ENCODE results near the gene PDSS2.
"Not testable (repeated sequence)": the region's sequence is repeated elsewhere in the genome, so short reads cannot be mapped to it uniquely, and the experiment has no call there.

PDSS2 gene

DNA sequence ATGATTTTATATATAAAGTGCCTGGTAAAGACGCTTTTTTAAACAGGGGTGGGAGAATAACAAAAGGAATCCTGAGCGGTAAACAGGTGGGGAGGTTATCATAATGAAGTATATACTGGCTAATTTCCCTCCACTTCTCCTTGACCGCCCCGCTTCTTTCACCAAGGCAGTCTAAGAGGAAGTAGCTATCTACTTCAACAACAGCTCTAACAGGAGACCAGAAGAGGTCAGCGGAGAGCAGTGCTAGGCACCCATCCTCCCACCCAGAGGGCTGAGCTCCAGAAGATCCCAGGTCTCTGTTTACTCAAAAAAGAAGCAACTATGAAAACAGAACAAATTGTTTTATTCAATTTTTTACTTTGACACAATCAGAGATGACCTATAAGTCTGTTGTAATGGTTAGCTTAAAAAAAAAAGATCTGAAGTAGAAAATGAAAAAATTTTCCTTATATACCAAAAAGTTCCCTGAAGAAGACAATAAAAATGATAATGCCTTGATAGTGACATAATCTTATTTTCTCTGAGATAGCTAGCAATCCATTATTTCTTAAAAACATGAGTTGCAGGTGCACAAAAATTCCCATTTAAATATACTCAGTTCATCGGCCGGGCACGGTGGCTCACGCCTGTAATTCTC, 141.1 kb downstream of the PDSS2 start:
- no peak for FAIRE-seq

DNA sequence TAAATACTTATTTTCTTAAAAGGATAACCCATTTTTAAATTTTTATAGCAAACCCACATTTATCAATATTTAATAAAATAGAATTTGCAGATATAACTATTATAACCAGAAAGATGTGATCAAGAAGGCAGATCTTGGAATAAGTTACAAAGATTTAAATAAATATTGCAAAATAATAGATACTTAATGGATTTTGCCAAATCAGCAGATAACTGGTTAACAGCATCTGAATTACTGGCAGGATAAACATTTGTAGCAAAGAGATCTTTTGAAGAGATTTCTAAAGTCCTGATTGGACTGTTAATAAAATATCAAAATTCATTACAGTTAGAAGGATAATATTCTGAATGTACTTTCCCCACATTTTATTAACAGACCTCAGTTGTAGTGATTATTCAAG, 144.2 kb downstream of the PDSS2 start:
- FAIRE-seq = no peak

DNA sequence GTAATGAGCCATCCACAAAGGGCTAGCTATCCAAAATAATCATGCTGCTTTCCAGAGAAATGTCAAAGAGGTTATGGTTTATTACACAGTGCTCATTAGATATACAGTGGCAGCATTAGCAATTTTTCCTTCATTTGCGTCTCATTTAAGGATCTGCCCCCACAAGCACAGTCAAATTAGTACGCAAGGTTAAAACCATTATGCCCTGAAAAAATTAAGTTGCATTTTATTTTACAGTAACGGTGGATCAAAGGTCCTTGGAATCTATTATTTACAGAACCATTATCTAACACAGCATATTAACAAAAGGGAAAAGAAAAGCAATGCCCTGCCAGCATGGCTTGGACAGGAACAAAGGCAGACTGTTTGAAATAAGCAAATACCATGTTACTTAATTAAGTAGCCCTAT, 144.8 kb downstream of the PDSS2 start:
- FAIRE-seq = no peak

DNA sequence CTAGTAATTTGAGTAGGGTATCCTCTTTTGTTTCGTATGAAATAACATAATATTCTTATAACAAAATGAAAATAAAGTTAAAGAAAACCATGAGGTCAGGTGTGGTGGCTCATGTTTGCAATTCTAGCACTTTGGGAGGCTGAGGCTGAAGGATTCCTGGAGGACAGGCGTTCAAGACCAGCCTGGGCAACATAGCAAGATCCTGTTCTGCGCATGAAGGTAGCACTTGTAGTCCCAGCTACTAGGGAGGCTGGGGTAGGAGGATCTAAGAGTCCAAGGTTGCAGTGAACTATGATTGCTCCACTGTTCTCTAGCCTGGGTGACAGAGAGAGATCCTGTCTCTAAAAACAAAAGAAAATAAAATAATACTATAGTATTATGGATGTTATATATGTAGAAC, 145.6 kb downstream of the PDSS2 start:
- FAIRE-seq = no peak

DNA sequence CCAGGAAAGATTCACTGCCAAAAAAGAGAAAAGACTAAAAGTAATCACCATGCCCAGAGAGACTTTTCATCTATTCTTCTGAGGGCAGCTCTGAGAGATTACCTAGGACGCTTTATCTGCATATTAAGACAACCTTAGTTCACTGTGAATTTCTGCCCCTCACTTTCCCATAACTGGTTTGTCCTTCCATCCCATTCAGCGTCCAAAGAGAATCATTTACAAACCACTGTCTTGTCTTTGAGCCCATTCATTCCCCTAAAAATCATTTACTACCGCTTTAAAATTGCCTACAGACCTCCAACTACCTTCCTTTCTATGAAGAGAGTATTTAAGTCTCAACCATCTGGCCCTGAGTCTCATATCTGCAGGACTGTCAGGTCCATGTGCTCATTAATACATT, 149.0 kb downstream of the PDSS2 start:
- FAIRE-seq = no peak

DNA sequence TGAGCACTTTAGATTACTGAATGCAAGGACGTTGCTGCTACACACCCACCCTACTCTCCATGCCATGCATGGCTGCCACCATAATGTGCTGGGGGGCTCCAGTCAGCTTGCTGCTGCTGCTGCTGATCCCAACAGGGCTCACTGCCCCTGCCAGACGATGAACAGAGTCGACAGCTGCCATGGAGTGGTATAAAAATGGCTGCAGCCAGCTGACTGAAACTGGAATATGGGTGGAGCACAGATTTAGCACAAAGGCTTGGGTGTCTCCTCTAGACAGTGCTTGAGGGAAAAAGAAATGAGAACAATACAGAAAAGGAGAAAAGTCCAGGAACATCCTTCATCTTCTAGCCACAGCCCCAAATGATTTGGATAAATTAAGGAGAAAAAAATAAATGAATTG, 150.7 kb downstream of the PDSS2 start:
- FAIRE-seq = no peak

DNA sequence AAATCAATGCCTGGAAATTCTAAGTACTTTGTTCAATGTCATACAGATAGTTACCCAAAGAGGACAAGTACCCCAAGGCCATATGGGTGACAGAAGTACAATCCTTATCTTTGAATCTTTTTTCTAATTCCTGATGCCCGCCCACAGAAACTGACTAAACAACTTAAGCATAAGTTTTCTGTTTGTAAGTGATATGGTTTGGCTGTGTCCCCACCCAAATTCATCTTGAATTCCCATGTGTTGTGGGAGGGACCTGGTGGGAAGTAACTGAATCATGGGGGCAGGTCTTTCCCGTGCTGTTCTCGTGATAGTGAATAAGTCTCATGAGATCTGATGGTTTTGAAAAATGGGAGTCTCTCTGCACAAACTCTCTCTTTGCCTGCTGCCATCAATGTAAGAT, 153.4 kb downstream of the PDSS2 start:
- not testable (repeated sequence) for FAIRE-seq

DNA sequence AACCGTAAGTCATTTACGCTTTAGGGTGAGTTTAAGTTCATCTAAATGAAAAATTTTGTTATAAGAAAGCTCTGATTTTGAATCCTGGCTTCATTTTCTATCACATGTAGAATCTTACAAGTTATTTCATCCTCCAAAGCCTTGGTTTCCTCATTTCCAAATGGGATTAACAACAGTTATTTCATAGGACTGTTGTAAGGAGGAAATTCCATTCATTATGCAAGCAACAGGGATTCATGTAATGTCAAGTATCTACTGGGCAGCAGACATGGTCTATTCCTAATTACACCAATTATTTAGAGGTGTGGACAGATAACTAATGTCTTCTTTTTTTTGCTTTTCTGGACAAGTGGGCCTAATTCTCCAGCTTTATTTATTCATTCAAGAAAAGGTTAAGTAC, 154.0 kb downstream of the PDSS2 start:
- no peak for FAIRE-seq

DNA sequence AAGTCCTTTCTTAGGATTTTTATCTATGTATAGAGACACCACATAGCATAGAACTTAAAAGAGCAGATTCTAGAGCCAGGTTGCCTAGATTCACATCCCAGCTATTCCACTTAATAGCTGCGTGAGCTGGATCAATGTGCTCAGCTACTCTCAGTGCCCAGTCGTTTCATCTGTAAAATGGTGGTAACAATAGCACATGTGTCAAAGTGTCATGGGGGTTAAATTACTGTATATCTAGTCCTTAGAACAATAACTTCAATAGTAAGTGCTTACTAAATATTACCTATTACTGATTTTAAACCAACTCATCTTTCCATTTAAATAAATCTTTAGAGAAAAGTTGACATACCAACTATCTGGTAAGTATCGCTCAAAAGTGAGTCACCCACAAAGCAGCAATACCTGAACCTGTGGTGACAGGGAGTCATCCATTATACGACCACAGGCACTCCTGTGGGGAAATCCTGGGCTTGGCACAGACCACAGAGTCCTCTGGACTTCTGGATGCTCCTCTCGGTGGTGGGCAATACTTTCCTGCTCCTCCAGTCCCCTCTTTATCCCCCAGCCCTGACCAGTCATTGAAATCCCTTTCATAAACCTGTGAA, 154.8 kb downstream of the PDSS2 start:
- no peak for FAIRE-seq

DNA sequence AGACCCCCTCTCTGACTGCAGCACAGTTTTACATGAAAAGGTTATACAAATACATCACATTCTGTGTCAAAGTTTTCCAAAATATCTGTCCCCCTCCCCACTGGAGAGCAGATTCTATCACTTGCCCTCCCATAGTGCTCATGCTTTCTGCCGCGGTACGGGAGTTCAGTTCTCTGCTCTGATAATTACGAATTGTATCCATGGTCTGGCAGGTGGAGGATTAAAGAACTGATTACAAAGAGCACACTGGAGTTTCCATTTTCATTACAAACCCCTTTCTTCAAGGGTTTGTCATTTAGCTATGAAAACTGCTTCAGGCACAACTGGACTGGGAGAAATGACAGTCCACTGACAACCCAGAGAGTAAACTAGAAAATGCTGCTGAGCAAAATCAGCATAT, 166.0 kb downstream of the PDSS2 start:
- FAIRE-seq = no peak

DNA sequence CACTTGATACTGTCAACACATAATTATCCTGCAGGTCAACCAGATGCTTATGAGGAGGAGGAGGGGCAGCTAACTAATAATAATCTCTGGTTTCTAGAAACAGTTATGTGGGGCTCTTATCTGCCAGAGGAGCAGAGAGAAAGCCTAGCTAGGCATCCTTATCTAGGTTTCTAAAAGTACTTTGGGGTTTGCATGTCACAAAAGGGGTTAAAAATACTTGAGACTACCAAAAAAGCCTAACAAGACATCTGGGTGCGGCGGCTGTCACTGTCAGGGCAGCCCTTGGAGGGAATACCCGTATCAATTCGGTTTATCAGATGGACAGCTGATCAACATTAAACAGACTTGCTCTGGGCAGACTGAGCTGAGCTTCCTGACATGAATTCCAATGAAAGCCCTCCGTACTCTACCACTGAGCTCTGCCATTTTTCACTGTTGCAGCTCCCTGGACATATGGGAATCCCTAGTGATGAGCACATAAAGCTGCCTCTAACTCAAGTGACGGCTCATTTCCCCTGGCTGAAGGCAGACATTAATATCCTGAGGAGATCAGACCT, 166.6 kb downstream of the PDSS2 start:
- no peak for FAIRE-seq

DNA sequence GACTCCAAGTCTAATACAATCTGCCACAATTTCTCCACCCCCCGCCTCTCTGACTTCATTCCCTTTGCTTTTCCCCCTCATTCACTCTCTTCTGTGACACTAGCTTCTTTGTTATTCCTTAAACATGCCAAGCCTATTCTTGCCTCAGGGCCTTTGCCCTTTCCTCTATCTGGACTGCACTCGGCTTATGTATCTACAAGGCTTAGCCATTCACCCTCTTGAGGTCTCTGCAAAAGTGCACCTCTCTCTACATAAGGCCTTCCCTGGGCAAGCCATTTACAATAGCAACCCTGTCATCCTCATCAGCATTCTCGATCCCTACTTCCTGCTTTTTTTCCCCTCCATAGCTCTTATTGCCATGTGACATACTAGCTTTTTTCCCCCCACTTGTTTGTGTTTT, 168.9 kb downstream of the PDSS2 start:
- no peak for FAIRE-seq

DNA sequence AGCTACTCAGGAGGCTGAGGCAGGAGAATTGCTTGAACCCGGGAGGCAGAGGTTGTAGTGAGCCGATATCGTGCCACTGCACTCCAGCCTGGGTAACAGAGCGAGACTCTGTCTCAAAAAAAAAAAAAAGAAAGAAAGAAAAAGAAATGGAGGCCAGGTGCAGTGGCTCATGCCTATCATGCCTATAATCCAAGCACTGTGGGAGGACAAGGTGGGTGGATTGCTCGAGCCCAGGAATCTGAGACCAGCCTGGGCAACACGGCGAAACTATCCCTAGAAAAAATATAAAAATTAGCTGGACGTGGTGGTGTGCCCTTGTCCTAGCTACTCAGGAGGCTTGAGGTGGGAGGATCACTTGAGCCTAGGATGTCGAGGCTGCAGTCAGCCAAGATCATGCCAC, 170.1 kb downstream of the PDSS2 start:
- not testable (repeated sequence) for FAIRE-seq

DNA sequence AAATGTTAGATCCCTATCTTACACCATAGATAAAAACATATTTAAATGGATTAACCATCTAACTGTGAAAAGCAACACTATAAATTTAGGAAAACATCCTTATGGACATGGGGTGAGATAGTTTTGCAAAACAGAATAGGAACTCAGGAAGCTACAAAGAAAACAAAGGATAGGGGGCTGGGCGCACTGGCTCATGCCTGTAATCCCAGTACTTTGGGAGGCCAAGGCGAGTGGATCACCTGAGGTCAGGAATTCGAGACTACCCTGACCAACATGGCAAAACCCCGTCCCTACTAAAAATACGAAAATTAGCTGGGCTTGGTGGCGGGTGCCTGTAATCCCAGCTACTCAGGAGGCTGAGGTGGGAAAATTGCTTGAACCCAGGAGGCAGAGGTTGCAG, 173.7 kb downstream of the PDSS2 start:
- not testable (repeated sequence) for FAIRE-seq

DNA sequence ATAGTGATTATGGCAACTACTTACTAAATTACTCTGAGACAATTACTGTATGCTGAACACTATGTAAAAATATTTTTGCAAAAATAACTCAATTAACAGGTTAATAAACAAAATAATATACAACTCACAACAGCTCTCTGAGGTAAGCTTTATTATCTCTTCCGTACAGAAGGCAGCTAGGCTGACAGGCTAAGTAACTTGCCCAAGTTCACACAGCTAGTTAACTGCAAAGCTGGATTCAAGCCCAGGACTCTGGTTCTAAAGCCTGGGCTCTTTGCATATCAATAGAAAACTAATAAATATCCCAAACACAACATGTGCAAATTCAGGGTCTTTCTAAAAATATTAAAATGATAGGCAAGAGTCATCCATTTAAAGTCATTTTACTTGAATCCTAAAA, 174.6 kb downstream of the PDSS2 start:
- FAIRE-seq = no peak

DNA sequence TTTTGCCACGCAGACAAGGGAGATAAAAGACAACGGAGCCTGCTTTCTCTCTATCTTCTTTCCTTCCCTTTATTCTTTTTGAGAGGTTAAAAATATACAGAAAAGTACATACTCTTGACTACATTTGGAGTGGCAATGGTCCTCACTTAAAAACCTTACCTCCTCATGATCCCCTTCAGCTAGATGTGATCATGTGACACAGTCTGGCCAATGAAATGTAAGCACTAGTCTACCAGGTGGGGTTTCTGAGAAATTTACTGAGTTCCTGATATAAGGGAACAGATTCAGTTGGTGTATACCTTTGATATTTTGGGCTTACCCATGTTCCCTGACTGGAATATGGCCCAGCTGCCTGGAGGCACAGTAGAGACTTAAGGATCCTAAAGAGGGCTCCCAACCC, 178.6 kb downstream of the PDSS2 start:
- no peak for FAIRE-seq

DNA sequence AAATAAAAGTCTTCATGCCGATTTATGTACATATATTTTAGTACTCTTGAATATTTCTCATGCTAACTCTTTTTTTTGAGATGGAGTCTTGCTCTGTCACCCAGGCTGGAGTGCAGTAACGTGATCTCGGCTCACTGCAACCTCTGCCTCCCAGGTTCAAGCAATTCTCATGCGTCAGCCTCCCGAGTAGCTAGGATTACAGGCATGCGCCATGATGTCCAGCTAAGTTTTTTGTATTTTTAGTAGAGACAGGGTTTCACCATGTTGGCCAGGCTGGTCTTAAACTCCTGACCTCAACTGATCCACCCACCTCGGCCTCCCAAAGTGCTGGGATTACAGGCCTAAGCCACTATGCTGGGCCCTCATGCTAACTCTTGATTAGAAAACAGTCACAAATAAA, 179.4 kb downstream of the PDSS2 start:
- not testable (repeated sequence) for FAIRE-seq

DNA sequence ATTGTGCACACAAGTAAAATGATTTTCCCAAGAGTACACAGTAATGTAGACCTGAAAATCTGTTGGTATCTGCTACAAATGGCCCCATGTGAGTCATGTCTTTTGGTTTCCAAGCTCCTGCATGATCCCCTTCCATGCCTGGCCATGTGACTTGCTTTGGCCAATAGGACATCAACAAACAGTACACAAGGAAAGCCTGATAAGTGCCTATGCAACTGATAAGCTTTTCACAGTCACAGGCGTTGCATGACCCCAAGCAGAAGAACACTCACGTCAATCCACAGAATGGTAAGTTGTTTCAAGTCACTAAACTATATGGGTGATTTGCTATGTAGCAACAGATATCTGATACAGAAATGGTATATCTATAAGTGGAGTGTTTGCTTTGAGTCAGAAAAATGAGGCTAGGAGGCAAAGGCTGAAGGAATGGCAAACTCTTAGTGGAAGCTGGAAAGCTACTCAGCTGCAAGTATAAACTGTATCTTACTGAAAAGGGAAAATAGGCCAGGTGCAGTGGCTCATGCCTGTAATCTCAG, 184.0 kb downstream of the PDSS2 start:
- no peak for FAIRE-seq

DNA sequence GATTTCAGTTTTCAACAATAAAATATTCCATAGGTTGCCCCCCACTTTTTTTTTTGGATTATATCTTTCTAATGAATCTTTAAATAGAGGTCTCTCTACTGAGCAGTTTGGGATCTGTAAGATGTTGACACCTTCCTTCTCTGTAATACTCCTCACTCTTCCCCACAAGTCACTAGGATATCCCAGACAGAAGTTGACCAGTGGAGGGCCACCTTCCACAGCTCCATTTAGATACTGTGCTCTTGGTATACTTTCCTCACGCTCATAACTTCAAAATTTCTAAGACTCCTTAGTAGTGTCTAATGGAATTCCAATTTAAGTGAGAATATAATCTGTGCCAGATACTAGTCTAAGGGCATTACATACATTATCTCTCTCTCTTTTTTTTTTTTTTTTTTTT, 185.1 kb downstream of the PDSS2 start:
- no peak for FAIRE-seq

DNA sequence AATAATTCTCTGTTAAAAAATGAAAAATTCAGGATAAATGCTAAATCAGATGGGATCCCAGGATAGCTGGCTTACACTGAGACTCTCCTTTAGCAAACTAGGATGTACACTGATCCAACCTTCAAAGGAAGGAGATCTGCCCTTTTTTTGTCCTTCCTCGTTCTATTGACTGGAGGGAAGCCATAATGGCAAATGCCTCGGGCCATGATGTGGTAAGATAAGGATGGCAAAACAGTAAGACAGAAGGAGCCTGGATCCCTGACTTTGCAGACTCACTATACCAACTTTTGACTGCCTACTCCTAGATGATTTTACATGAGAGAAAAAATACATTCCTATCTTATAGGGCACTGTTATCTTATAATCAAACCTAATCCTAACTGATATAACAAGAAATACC, 187.1 kb downstream of the PDSS2 start:
- FAIRE-seq = no peak

DNA sequence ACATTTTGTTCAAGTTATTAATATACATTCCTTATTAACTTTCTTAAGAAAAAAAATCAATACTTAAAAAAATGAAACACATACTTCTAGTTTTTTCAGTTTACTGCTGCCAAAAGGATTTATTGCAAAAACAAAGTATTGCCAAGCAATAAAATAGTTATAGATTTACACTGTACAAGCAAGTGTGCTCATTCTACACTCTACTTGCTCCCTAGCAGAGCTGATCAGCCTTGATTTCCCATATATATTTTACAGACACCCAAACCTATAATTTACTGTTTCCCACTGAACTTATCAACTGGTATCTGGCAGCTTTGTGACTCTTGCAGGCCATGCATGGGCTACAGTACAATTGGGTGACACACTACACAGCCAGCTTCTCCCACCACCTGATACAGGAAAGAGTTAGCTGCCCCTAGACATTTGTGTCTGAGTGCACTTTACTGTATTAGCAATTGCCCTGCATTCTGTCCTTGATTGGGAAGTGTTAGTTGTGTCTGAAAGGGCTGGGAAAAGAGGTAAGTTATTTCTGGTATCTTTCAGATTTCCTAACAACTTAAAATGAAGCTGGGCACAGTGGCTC, 188.1 kb downstream of the PDSS2 start:
- no peak for FAIRE-seq

DNA sequence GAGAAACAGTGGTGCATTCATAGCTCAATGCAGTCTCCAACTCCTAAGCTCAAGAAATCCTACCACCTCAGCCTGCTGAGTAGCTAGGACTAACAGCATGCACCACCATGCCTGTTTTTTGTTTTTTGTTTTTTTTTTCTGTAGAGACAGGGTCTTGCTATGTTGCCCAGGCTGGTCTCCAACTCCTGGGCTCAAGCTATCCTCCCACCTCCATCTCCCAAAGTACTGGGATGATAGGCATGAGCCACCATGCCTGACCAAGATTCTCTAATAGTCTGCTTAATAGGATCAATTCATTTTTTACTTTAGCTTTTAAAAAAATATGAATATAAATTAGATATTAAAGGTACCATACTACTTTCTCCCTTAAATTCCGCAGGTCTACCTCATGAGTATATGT, 191.7 kb downstream of the PDSS2 start:
- FAIRE-seq = no peak

DNA sequence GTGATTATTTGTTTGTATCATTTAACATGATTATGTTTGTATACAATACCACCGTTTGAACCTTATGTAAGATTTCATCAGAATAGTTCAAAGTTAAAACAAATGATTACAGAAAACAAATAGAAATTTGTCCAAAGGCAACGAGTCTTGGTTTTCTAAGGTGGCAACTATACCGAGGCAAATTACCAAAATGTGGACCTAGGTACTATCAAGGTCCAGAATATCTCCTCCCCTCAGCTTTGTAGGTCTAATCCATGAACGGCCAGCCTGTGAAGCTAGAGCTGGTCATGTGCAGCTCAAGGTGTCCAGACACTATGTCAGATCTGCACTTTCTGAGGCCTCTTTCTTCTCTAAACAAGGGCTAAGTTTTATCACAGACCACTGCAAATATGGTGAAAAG, 192.4 kb downstream of the PDSS2 start:
- no peak for FAIRE-seq

DNA sequence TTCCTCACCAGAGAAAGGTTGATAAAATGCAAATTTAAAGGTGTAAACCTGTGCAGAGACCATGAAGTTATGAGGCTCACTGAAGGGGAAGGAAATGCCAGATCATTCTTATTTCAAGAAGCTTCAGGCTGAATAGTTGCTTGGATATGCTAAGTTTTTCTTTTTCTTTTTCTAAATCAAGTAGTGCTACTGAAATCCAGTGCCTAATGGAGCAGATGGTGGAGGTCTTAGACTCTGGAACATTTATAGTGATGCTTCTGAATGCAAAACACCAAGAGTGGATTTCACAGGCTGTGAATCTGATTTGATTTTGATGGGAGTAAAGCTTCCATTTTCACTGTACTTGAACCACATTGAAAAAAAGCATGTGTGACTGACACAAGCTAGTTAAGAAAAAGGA, 192.8 kb downstream of the PDSS2 start:
- FAIRE-seq = no peak

All from colon (tissue), 2 donors.